CD4-positive, alpha-beta T cell (primary cell): Measurements from ENCODE around the gene FBXL15. TPM values are rescaled to one million over a fixed set of nuclear protein-coding genes. Genes with fewer than 3 reads are reported as not detected.

Source experiments
- ATAC-seq: fragments of 200-7000 bp; cut with Tn5 transposase; one replicate; pipeline ENCODE4 v1.10.0; 2022; ENCODE audit warnings: mild to moderate bottlenecking; ENCODE audit not compliant: poor library complexity
- CTCF ChIA-PET: fragments of 350-600 bp; sonication (Branson Sonifier 250); formaldehyde crosslinking; loops from one replicate; lab custom pipeline; 2021; ENCODE audit warnings: antibody characterized with exemption, inconsistent platforms; lab: Charles Lee
- POLR2A ChIA-PET: fragments of 350-600 bp; sonication (Branson Sonifier 250); formaldehyde crosslinking; loops from one replicate; lab custom pipeline; 2021; ENCODE audit warnings: antibody characterized with exemption, inconsistent platforms; lab: Charles Lee
- DNase-seq, 14 experiments: peaks; one replicate each; pipeline ENCODE4 v3.0.0-alpha.2; 2013 to 2020; ENCODE audit warnings: mixed read lengths in 2 of 14
- H3K27ac ChIP-seq, 2 donors: one replicate each; pipeline versions ENCODE4 v1.5.1 to v1.7.0; 2013; ENCODE audit warnings: low read length in 2 of 2, low read depth in 1 of 2, mild to moderate bottlenecking in 1 of 2
- H3K27me3 ChIP-seq, 2 experiments: 1 replicate in 1 of 2; 2 replicates in 1 of 2; pipeline versions ENCODE4 v1.6.1 to v1.7.0; 2013; ENCODE audit warnings: low read length in 2 of 2, control low read depth in 1 of 2, mild to moderate bottlenecking in 1 of 2, moderate library complexity in 1 of 2; ENCODE audit not compliant: insufficient read depth in 2 of 2, control insufficient read depth in 1 of 2
- H3K36me3 ChIP-seq: one replicate; pipeline ENCODE4 v1.6.1; 2013; ENCODE audit warnings: low read length, control low read depth; ENCODE audit not compliant: insufficient read depth
- H3K4me1 ChIP-seq: one replicate; pipeline ENCODE4 v1.6.1; 2013; ENCODE audit warnings: low read length, control low read depth; ENCODE audit not compliant: insufficient read depth
- H3K4me3 ChIP-seq: one replicate; pipeline ENCODE4 v1.5.1; 2013; ENCODE audit warnings: mild to moderate bottlenecking, low read length, moderate library complexity
- H3K9me3 ChIP-seq, 2 experiments: 1 replicate in 1 of 2; 2 replicates in 1 of 2; pipeline versions ENCODE4 v1.6.1 to v1.7.0; 2013; ENCODE audit warnings: low read length in 2 of 2, mild to moderate bottlenecking in 2 of 2, control low read depth in 1 of 2, moderate library complexity in 1 of 2; ENCODE audit not compliant: control insufficient read depth in 1 of 2, insufficient read depth in 1 of 2
- H3K27ac Mint-ChIP-seq: one replicate; pipeline ENCODE4 v1.8.0; 2020; ENCODE audit warnings: mixed read lengths
- H3K27me3 Mint-ChIP-seq: one replicate; pipeline ENCODE4 v1.8.0; 2021; ENCODE audit warnings: mixed read lengths
- H3K36me3 Mint-ChIP-seq: one replicate; pipeline ENCODE4 v1.8.0; 2021; ENCODE audit warnings: low read depth, mixed read lengths
- H3K4me1 Mint-ChIP-seq: one replicate; pipeline ENCODE4 v1.8.0; 2021; ENCODE audit warnings: low read depth, mixed read lengths
- H3K4me3 Mint-ChIP-seq: one replicate; pipeline ENCODE4 v1.8.0; 2020; ENCODE audit warnings: mild to moderate bottlenecking, mixed read lengths
- H3K9me3 Mint-ChIP-seq: one replicate; pipeline ENCODE4 v1.8.0; 2020; ENCODE audit warnings: mixed read lengths
- intact Hi-C, 2 experiments: fragments of 100-400 bp; cut with DNase I in 1 of 2; cut with micrococcal nuclease in 1 of 2; formaldehyde crosslinking; loops; one replicate each; pipeline versions ENCODE4 v1.15.1 to v1.9.0; 2023 to 2025; cut with DNase I, micrococcal nuclease
- total RNA-seq, 174 experiments: library from RNA in 2 of 174; stranded (reverse) in 2 of 174; gene quantifications; one replicate each; pipeline ENCODE4 v1.2.3 and lab custom pipeline; 2021 to 2026
- TF ChIP-seq, protein P1 (sequence below): fragments of 200-600 bp; IDR thresholded peaks from one replicate; pipeline ENCODE4 v1.8.0; 2022; ENCODE audit warnings: antibody characterized with exemption, mild to moderate bottlenecking

Gene FBXL15
- total RNA-seq, 2 experiments from 2014 or later: 10.2 to 10.4 TPM

DNA sequence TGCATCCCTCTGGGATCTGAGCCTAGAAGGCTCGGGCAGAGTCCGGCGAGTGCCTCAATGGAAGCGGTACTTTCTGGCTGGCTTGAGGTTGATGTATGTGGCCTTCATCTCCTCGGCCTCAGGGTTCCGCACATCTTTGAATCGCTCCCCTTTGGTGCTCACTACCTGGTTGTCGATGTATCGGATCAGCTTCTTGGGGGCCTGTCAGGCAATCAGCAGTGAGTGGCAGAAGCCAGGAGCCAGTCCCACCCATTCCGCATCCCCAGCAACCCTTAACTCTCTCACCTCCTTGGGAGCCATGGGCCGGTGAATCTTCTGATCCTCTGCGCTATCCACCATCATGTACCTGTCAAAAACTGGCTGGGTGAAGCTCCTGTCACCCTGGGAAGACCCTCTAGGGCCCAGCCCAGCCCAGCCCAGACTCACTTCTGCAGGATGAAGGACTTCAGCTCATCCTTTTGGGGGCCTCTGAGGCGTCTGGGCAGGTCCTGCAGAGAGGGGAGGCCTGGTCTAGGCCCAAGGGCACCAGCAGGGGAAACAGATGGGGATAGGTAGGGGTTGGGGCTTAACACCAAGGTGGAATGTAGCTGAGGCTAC lies 2.8 kb downstream of the FBXL15 start:
- ATAC-seq (no peak), DNase-seq (no peak)
- Mint-ChIP-seq H3K36me3 (peaks cover 33% of the 10 kb centered on the region), H3K27me3 (peaks cover 4% of the 10 kb centered on the region), H3K4me1 (peaks cover 40% of the 10 kb centered on the region), H3K27ac (peak overlapping the region; percentile 82), H3K9me3 (no peaks in the 10 kb centered on the region), H3K4me3 (peak overlapping the region; percentile 69)
- Histone ChIP-seq H3K4me3 (no peak overlapping the region), H3K27ac (no peak overlapping the region), H3K27me3 (peaks cover under 1% of the 10 kb centered on the region in 2 experiments), H3K9me3 (peaks cover 0 to 4% of the 10 kb centered on the region in 2 experiments), H3K4me1 (peaks cover 46% of the 10 kb centered on the region), H3K36me3 (peaks cover 18% of the 10 kb centered on the region)
- intact Hi-C loops: loop anchor here in 1 of 2 experiments (2.0 to 5.0 kb wide), 2 partner anchors 49 to 79 kb away; partner anchors contain the start of genes ACTR1A and SUFU
- TF ChIP-seq, protein P1, sequence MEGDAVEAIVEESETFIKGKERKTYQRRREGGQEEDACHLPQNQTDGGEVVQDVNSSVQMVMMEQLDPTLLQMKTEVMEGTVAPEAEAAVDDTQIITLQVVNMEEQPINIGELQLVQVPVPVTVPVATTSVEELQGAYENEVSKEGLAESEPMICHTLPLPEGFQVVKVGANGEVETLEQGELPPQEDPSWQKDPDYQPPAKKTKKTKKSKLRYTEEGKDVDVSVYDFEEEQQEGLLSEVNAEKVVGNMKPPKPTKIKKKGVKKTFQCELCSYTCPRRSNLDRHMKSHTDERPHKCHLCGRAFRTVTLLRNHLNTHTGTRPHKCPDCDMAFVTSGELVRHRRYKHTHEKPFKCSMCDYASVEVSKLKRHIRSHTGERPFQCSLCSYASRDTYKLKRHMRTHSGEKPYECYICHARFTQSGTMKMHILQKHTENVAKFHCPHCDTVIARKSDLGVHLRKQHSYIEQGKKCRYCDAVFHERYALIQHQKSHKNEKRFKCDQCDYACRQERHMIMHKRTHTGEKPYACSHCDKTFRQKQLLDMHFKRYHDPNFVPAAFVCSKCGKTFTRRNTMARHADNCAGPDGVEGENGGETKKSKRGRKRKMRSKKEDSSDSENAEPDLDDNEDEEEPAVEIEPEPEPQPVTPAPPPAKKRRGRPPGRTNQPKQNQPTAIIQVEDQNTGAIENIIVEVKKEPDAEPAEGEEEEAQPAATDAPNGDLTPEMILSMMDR: no peak
- ChIA-PET POLR2A (interaction anchor here (1.0 to 5.6 kb wide), 5 partner anchors 9 to 29 kb away, joined by 6 to 94 read pairs (median 71); partner anchors contain the start of genes C10orf95, CUEDC2 and NFKB2), CTCF (interaction anchor here (0.7 to 3.9 kb wide), 9 partner anchors 10 to 193 kb away, joined by 3 to 26 read pairs (median 7); partner anchors contain the start of genes C10orf95 and NFKB2)

- Histone ChIP-seq H3K27me3 (no peaks in the 10 kb centered on the region), H3K36me3 (peaks cover 18% of the 10 kb centered on the region), H3K27ac (no peak overlapping the region), H3K4me1 (peaks cover 40% of the 10 kb centered on the region), H3K4me3 (no peak overlapping the region), H3K9me3 (no peaks in the 10 kb centered on the region)
- Mint-ChIP-seq H3K4me3 (peak overlapping the region; percentile 69), H3K27ac (no peak overlapping the region), H3K9me3 (no peaks in the 10 kb centered on the region), H3K27me3 (peaks cover 4% of the 10 kb centered on the region), H3K36me3 (peaks cover 33% of the 10 kb centered on the region), H3K4me1 (peaks cover 36% of the 10 kb centered on the region)
- TF ChIP-seq, protein P1: no peak
- DNase-seq: no peak
- ATAC-seq: no peak
- POLR2A ChIA-PET: interaction anchor here (1.0 to 5.6 kb wide), 2 partner anchors 8 to 26 kb away, joined by 6 to 92 read pairs; partner anchors contain the start of gene CUEDC2
- intact Hi-C loops: loop anchor here in 1 of 2 experiments (5.0 kb wide), 1 partner anchor 78 kb away; the partner anchor contains the start of genes ACTR1A and SUFU
- CTCF ChIA-PET: no interaction called here
Observed at GRCh38 chr10:102424145-102424544, 3.5 kb downstream of the FBXL15 start.

DNA sequence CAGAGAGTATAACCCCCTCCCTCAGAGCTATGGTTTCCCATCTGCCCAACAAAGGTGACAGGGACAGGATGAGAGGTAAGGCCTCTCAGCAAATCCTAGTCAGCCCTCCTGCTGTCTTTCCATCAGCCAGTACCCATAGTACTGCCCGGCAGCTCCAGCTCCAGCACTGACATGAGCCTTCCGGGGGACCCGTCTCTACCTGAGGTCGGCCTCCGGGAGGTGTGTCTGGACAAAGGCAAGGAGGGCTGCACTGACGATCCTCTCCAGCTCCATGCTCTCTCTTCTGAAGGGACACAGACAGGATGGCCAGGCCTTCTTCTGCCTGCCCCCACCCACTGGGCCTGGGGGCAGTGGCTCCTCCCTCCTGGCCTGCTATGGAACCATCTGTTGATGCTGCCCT lies 4.3 kb downstream of the FBXL15 start:
- TF ChIP-seq, protein P1: no peak
- Mint-ChIP-seq H3K27me3 (peaks cover 4% of the 10 kb centered on the region), H3K27ac (no peak overlapping the region), H3K9me3 (no peaks in the 10 kb centered on the region), H3K4me3 (no peak overlapping the region), H3K36me3 (peaks cover 33% of the 10 kb centered on the region), H3K4me1 (peaks cover 30% of the 10 kb centered on the region)
- POLR2A ChIA-PET: no interaction called here
- CTCF ChIA-PET: no interaction called here
- Histone ChIP-seq H3K4me3 (no peak overlapping the region), H3K9me3 (no peaks in the 10 kb centered on the region), H3K27me3 (no peaks in the 10 kb centered on the region), H3K27ac (no peak overlapping the region), H3K4me1 (peaks cover 33% of the 10 kb centered on the region), H3K36me3 (peaks cover 18% of the 10 kb centered on the region)
- ATAC-seq (no peak), DNase-seq (no peak)
- intact Hi-C loops: loop anchor here in 1 of 2 experiments (5.0 kb wide), 1 partner anchor 77 kb away; the partner anchor contains the start of genes ACTR1A and SUFU
